Effector memory CD8-positive, alpha-beta T cell (primary cell): ENCODE measurements around the gene DCAF5.

Experiments
- ATAC-seq: fragments of 150-1000 bp; cut with Tn5 transposase; replicated peaks from 2 replicates; pipeline ENCODE4 v1.10.0; 2021; ENCODE audit warnings: mild to moderate bottlenecking, moderate library complexity
- DNase-seq, 3 experiments: peaks; one replicate each; pipeline ENCODE4 v3.0.0; 2021
- H3K27ac Mint-ChIP-seq, 2 donors: one replicate each; pipeline ENCODE4 v1.8.0; 2022; ENCODE audit warnings: mild to moderate bottlenecking in 2 of 2, mixed read lengths in 2 of 2, moderate library complexity in 2 of 2
- H3K27me3 Mint-ChIP-seq, 2 donors: one replicate each; pipeline ENCODE4 v1.8.0; 2022; ENCODE audit warnings: mixed read lengths in 2 of 2
- H3K36me3 Mint-ChIP-seq: one replicate; pipeline ENCODE4 v1.8.0; 2022; ENCODE audit warnings: mild to moderate bottlenecking, moderate library complexity, mixed read lengths; ENCODE audit not compliant: insufficient read depth
- H3K4me1 Mint-ChIP-seq, 2 donors: one replicate each; pipeline ENCODE4 v1.8.0; 2022; ENCODE audit warnings: low read depth in 2 of 2, mixed read lengths in 2 of 2
- H3K4me3 Mint-ChIP-seq, 2 donors: one replicate each; pipeline ENCODE4 v1.8.0; 2022; ENCODE audit warnings: mild to moderate bottlenecking in 2 of 2, mixed read lengths in 2 of 2, moderate library complexity in 2 of 2
- H3K9me3 Mint-ChIP-seq, 2 donors: one replicate each; pipeline ENCODE4 v1.8.0; 2022; ENCODE audit warnings: mixed read lengths in 2 of 2

DCAF5 gene

DNA sequence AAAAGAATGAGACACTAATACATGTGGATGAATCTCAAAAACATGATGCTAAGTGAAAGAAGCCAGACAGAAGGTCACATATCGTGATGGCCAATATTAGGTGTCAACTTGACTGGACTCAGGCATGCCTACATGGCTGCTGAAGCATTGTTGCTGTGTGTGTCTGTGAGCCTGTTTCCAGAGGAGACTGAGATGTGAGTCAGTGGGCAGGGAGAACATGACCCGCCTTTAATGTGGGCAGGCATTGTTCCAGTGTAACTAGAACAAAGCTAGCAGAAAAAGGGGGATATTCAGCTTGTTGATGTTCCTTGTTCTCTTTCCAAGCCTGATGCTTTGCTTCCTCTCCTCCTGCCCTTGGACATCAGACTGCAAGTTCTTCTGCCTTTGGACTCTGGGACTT, 47.6 kb downstream of the DCAF5 start:
- peaks cover 0 to 21% of the 10 kb centered on the region in 2 donors for H3K4me1 Mint-ChIP-seq
- H3K27ac Mint-ChIP-seq = no peak overlapping the region
- no peaks in the 10 kb centered on the region for H3K27me3 Mint-ChIP-seq
- no peaks in the 10 kb centered on the region for H3K9me3 Mint-ChIP-seq
- H3K36me3 Mint-ChIP-seq = peaks cover 45% of the 10 kb centered on the region
- ATAC-seq (no peak), DNase-seq (no peak)
- H3K4me3 Mint-ChIP-seq = no peak overlapping the region

DNA sequence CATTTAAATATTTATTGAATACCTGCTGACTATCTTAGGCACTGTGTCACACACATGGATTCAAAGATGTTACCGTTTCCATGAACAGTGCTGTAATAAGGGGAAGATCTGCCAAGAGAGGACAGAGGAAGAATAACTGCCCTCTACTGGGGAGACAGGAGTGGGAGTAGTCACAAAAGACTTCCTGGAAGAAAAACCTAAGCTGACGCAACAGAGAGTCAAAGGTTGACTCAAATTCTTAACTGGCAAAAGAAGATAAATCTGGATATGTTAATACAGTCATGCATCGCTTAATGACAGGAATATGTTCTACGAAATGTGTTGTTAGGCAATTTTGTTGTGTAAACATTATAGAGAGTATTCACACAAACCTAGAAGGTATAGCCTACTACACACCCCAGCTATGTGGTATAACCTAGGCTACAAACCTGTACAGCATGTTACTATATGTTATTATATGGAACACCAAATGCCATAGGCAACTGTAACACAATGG, 51.5 kb downstream of the DCAF5 start:
- Mint-ChIP-seq H3K27me3 (no peaks in the 10 kb centered on the region), H3K4me3 (no peak overlapping the region), H3K9me3 (no peaks in the 10 kb centered on the region), H3K36me3 (peaks cover 21% of the 10 kb centered on the region), H3K27ac (peak overlapping the region; percentile 19 to 61), H3K4me1 (peaks cover 0 to 33% of the 10 kb centered on the region in 2 donors)
- DNase-seq (no peak), ATAC-seq (peak; percentile 56)

DNA sequence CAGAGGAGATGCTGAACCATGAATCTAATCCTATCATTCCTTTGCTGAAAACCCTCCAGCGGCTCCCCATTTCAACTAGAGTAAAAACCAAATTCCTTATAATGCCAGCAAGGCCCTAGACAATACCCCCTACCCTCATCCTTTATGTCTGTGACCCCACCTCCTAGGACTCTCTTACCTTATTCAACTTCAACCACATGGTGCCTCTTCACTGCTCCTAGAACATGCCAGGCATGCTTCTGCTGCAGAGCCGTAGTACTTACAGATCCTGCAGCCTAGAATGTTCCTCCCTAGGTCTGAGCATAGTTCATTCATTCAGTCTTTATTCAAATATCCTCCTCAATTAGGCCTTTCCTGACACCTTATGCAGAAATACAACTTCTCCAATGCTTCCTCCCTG, 54.9 kb downstream of the DCAF5 start:
- ATAC-seq = no peak
- no peaks in the 10 kb centered on the region for H3K9me3 Mint-ChIP-seq

DNA sequence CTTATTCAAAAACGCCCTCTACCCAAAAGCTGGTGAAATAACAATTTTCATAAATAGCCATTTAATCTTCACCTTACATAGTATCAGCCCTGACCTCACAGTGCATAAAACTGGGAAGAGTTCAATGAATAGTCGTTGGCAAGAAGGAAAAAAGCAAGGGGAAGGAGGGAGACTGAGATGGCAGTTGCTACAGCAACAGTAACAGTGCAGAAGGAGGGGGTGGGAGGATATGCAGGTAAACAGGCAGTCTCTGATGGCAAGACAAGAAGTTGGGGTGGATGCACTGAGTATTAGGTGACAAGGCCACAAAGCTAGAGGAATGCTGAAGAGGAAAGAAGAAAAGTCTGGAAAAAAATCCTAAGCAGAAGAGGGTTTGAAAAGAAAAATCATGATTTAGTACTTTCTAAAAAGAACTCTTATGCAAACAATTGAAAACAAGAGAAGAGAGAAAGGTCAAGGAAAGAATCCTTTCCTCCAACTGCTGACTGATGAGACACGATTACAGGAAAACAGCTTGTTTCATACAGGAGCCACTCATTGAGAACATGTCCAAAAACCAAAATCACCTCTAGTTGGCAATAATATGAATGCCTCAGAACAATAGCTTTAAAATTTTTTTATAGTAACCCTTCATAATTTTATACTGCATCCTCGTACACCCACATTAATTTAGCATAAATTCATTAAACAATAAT, 56.0 kb downstream of the DCAF5 start:
- peaks cover 3 to 35% of the 10 kb centered on the region in 2 donors for H3K4me1 Mint-ChIP-seq
- ATAC-seq (no peak), DNase-seq (no peak)
- peak overlapping the region in 1 of 2 donors; percentile 73 for H3K27ac Mint-ChIP-seq
- H3K4me3 Mint-ChIP-seq = no peak overlapping the region
- H3K27me3 Mint-ChIP-seq = no peaks in the 10 kb centered on the region
- peaks cover 3% of the 10 kb centered on the region for H3K36me3 Mint-ChIP-seq
- H3K9me3 Mint-ChIP-seq = no peaks in the 10 kb centered on the region

More for the DNA sequence above, 54.9 kb downstream of the DCAF5 start:
- H3K4me1 Mint-ChIP-seq = peaks cover 3 to 35% of the 10 kb centered on the region in 2 donors
- H3K27ac Mint-ChIP-seq = no peak overlapping the region
- no peak overlapping the region for H3K4me3 Mint-ChIP-seq
- no peaks in the 10 kb centered on the region for H3K27me3 Mint-ChIP-seq
- peaks cover 4% of the 10 kb centered on the region for H3K36me3 Mint-ChIP-seq
- no peak for DNase-seq

DNA sequence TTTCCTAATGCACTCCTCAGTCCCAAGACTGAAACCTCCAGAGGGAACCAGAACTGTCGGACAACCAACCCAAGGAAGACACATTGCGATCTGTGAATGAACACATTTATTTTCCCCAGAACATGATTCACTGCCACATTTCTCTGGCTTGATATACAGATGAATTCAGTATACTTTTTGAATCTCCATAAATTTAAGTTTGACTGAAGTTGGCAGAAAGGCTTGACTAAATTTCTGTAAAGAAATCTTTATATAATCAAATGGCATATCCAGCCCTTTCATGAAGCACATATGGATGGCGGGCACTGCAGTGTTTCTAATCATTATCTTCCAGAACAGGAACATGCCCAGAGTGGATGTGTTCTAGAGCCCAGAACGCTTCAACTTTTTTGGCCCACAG, 56.7 kb downstream of the DCAF5 start:
- H3K4me3 Mint-ChIP-seq = no peak overlapping the region
- ATAC-seq = no peak
- no peaks in the 10 kb centered on the region for H3K9me3 Mint-ChIP-seq
- peak overlapping the region in 1 of 2 donors; percentile 73 for H3K27ac Mint-ChIP-seq
- peaks cover 6% of the 10 kb centered on the region for H3K36me3 Mint-ChIP-seq
- H3K4me1 Mint-ChIP-seq = peaks cover 6 to 37% of the 10 kb centered on the region in 2 donors
- no peak for DNase-seq
- H3K27me3 Mint-ChIP-seq = no peaks in the 10 kb centered on the region

DNA sequence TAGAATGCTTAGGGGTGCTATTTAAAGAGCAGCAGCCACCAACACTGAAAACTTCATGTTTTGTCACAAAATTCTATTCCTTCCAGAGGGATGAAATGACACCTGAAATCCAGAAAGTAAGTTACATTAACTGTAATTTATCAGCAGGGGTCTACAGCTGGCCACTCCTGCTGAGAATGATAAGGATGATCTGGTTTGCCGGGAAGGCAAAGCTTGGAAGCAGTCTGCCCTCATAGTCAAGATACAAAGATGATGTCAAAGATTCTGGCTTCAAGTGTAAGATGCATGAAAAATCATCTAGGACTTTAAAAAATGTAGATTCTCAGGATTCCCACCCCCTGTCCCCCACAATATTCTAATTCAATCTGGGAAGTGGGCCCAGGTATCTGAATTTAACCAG, 58.4 kb downstream of the DCAF5 start:
- H3K36me3 Mint-ChIP-seq = peaks cover 13% of the 10 kb centered on the region
- H3K4me1 Mint-ChIP-seq = peaks cover 7 to 33% of the 10 kb centered on the region in 2 donors
- no peak overlapping the region for H3K4me3 Mint-ChIP-seq

DNA sequence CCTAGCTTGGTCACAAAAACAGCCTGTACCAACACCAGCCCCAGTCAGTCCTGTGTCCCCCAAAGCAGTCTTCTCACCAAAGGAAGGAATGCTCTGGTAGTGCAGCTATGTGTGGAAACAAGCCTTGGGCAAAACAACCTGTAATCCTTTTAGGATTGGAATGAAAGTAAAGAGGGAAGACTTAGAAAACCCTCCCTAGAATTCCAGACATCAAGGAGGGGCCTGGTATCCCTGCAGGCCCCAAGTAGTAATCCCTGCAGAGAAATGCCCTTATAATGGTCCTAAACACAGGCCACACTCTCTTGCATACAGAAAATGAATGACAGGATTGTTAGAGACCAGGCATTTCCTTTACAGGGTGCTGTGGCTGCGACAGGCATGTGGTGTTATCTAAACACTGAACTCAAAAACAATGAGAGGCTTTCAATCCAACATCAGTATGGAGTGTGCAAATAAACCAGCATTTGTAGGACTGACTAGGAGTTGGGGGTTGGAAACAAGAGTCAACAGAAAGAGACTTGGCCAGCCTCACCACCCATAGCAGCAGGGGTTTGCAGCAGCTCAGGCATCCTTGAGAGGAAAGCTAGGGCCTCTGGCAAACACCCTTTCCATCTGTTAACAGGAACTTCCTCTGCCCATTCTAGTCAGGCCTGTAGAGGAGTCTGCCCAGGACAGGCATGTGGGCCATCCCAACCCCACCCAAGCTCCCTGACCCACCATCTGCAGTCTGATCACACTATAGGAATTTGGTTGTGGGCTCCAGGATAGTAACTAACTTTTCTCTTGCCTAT, 59.1 kb downstream of the DCAF5 start:
- Mint-ChIP-seq H3K27ac (peak overlapping the region; percentile 69 to 75), H3K27me3 (no peaks in the 10 kb centered on the region), H3K4me1 (peaks cover 7 to 29% of the 10 kb centered on the region in 2 donors)

More for the DNA sequence above, 58.4 kb downstream of the DCAF5 start:
- Mint-ChIP-seq H3K27me3 (no peaks in the 10 kb centered on the region), H3K9me3 (no peaks in the 10 kb centered on the region), H3K27ac (peak overlapping the region; percentile 69 to 75)
- no peak for DNase-seq
- no peak for ATAC-seq

DNA sequence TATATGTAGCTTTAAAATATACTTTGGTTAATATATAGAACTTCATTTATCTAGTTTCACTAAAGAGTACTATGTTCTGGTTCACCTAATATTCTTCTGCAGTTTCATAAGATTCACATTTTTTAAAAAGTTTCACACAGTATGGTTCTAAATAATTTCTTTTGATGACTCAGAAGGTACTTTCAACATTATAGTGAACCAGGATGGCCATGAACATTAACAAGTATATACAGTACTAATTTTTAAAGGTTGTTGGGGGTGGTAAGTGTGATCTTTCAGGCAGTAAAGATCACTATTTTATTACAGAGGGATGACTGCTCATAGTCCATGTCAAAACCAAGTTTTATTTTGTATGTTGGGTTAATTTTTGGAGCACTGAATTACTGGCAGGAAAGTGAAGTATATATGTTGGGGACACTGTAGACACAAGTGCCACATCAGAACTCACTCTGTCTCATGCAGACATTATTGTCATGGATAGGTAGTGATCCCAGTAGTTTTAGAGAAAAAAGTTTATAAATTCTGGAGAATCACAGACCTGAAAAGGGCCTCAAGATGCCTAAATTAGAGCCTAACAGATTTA, 60.0 kb downstream of the DCAF5 start:
- no peaks in the 10 kb centered on the region for H3K9me3 Mint-ChIP-seq
- H3K36me3 Mint-ChIP-seq = peaks cover 15% of the 10 kb centered on the region
- H3K27ac Mint-ChIP-seq = peak overlapping the region; percentile 52 to 69
- H3K4me3 Mint-ChIP-seq = no peak overlapping the region
- H3K4me1 Mint-ChIP-seq = peaks cover 7 to 25% of the 10 kb centered on the region in 2 donors
- no peaks in the 10 kb centered on the region for H3K27me3 Mint-ChIP-seq
- DNase-seq (no peak), ATAC-seq (no peak)

More for the DNA sequence above, 59.1 kb downstream of the DCAF5 start:
- ATAC-seq (no peak), DNase-seq (no peak)
- no peak overlapping the region for H3K4me3 Mint-ChIP-seq
- H3K9me3 Mint-ChIP-seq = no peaks in the 10 kb centered on the region
- peaks cover 10% of the 10 kb centered on the region for H3K36me3 Mint-ChIP-seq

DNA sequence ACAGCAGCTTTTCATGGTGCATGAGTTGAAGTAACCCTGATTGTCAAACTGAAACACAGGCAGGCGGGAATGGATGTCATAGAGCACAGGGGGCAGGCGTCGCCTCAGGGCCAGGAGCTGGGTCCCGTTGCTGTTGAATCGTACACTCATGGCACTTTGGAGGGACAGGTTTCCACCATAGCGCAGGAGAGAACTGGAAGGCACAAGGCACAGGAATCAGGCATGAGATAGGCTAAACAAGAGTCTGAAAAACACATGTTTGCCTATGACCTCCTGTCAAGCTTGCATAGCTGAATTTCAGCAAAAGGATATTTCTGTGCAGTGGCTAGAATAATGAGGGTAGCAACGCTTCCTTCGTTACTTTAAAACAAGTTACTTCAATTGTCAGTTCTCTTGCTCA, 61.2 kb downstream of the DCAF5 start:
- Mint-ChIP-seq H3K4me1 (peaks cover 7 to 19% of the 10 kb centered on the region in 2 donors), H3K4me3 (no peak overlapping the region), H3K27me3 (no peaks in the 10 kb centered on the region), H3K36me3 (peaks cover 19% of the 10 kb centered on the region), H3K27ac (peak overlapping the region in 1 of 2 donors; percentile 78), H3K9me3 (no peaks in the 10 kb centered on the region)
- DNase-seq (no peak), ATAC-seq (no peak)

DNA sequence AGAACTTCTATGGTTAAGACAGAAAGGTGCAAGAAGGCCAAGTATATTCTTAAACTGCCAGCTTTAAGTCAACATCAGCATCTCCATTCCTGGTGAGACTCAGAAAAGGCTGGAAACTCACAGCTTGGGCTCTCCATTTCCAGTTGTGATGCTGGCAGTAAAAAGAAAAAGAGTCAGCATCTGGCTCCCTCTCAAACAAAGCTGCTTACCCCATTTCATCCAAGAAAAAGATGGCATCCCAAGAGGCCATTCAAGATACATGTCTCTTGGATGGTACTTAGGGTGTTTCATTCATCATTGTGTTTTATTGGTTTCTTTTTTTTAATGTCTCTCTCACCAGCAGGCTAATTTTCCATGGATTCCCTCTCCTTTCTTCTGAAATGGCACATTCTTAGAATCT, 61.9 kb downstream of the DCAF5 start:
- no peak overlapping the region for H3K4me3 Mint-ChIP-seq
- ATAC-seq = no peak
- H3K36me3 Mint-ChIP-seq = peaks cover 26% of the 10 kb centered on the region
- H3K4me1 Mint-ChIP-seq = peaks cover 7 to 15% of the 10 kb centered on the region in 2 donors
- no peaks in the 10 kb centered on the region for H3K27me3 Mint-ChIP-seq
- no peaks in the 10 kb centered on the region for H3K9me3 Mint-ChIP-seq
- no peak for DNase-seq
- peak overlapping the region in 1 of 2 donors; percentile 78 for H3K27ac Mint-ChIP-seq

DNA sequence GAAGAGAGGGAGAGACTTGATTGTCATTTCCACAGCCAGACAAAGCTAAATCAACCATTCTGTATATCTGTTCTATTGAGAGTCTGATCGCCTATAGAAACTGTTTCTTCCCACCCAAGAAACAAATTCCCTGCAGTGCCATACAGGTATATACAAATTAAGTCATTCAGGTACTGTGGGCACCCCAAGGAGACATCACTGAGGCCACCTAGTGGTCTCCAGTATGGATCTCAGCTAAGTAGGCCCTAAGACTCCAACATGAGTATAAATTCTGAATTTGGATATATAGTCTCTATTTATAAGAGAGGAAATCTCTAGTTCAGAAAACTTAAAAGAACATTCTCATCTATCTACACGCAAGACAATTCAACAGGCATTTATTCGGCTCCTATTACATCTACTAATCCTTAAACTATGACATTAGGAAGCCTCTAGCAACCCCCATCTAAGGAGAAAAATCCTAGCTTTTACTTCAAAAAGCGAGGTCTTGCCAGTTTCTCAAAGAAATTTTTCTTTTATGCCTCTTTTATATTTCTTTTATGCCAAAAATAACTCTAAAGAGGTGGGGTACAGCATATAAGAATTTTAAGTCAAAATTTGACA, 62.6 kb downstream of the DCAF5 start:
- Mint-ChIP-seq H3K36me3 (peaks cover 32% of the 10 kb centered on the region), H3K4me3 (no peak overlapping the region), H3K27me3 (no peaks in the 10 kb centered on the region), H3K27ac (no peak overlapping the region), H3K9me3 (no peaks in the 10 kb centered on the region), H3K4me1 (peaks cover 7 to 8% of the 10 kb centered on the region in 2 donors)
- DNase-seq (no peak), ATAC-seq (peak; percentile 46)

DNA sequence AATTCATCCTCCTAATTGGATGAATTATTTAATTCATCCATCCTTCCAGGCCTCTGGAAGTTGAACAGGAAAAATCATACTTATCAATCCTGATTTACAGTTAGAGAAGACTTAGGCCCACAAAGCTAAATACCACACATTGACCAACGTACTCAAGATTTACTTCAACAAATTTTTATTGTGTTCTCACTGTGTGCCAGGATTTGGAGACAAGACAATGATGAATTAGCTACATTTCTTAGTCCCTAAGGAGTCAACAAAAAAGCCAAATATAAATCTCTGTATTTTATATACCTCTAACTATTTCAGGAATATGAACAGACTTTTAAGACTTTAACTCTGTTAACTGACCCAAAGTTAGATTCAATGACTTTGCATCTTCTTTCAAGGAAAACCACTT, 63.9 kb downstream of the DCAF5 start:
- peaks cover 40% of the 10 kb centered on the region for H3K36me3 Mint-ChIP-seq
- H3K4me1 Mint-ChIP-seq = peaks cover 4% of the 10 kb centered on the region in 2 donors
- H3K9me3 Mint-ChIP-seq = no peaks in the 10 kb centered on the region
- no peak for DNase-seq
- H3K27me3 Mint-ChIP-seq = no peaks in the 10 kb centered on the region
- no peak overlapping the region for H3K4me3 Mint-ChIP-seq
- ATAC-seq = no peak
- no peak overlapping the region for H3K27ac Mint-ChIP-seq

DNA sequence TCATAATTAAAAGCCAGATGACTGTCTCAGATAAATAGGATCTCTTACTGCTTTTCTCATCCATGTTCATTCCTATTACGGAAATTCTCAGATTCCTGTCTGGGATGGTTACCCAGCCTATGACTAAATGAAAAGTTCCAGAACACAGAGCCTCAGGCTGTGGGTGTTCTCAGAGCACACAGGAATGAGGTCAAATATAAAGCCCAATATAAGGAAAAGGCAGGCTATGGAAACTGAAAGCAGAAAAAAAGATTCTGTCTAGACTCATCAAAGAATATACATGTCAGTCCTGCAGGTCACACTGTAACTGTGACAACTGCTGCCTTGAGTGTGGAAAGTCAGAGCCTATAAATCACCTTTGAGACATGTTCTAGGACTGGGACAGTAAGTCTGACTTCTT, 64.3 kb downstream of the DCAF5 start:
- no peak for DNase-seq
- H3K4me1 Mint-ChIP-seq = peaks cover 4 to 5% of the 10 kb centered on the region in 2 donors
- no peak overlapping the region for H3K4me3 Mint-ChIP-seq
- no peaks in the 10 kb centered on the region for H3K9me3 Mint-ChIP-seq
- H3K27ac Mint-ChIP-seq = peak overlapping the region in 1 of 2 donors; percentile 77
- ATAC-seq = no peak
- no peaks in the 10 kb centered on the region for H3K27me3 Mint-ChIP-seq
- H3K36me3 Mint-ChIP-seq = peaks cover 43% of the 10 kb centered on the region
